Measurements from ENCODE around the gene BCL2.

Gene BCL2

DNA sequence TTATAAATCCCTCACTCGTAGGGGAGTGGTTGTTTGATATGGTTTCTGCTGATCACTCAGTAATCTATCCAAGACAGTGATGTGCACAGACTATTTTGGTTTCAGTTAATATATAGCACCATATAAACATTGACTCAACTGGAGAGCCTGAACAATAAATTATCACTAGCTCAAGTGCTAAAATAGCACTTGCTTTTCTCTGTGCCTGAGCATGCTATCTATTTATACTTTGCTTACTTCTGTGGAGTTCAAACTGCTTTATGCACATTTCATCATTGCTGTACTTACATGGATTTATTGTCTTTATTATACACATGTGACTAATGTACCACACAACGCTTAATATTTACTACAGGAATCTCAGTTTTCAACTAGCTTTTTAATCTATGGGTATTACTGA, 133.6 kb downstream of the BCL2 start:
- Histone ChIP-seq H3K27me3 (ENCODE audit: control insufficient read depth, insufficient read depth, low read length) (no peaks in the 10 kb centered on the region), H3K36me3 (ENCODE audit: control insufficient read depth, insufficient read depth, low read length) (no peaks in the 10 kb centered on the region), H3K4me3 (ENCODE audit: low read depth, low read length) (no peak overlapping the region), H3K9ac (ENCODE audit: low read depth, low read length) (no peak overlapping the region), H3K4me1 (ENCODE audit: control insufficient read depth, insufficient read depth, low read length) (no peaks in the 10 kb centered on the region), H3K9me3 (ENCODE audit: control insufficient read depth, insufficient read depth, low read length) (no peaks in the 10 kb centered on the region)

DNA sequence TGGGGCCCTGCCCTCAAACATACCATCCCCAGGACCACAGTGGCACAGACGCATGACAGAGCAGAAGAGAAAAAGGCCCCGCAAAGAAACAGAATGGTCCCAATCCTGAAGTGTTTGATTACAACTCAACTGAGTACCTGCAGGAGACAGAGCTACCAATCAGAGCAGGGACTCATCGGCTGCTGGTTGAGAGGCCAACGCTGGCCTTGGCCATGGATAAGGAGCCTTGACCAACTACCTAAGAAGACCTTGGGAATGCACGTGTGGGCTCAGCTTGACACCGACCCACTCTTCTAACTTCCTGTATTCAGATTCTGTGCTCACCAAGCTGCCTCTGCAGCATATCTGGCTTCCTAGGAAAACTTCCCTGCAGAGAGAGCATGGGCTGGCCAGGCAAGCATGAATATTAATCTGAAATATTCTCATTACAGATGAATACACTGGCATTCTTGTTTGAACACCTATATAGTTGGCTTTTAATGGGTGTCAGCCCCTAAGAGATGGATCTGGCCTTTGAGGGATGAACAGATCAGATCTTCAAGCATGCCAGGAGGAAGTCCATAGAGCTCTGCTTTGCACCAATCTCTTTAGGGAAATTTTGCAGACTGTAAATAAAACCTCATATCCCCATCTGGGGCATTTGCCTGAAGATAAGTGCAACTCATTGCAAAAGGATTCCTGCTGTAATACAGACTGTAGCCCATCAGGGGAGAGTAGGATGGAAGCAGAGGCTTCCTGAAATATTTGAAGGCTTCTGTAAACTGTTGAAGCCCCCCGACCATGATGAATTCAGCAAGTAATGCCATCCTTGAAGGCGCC, 135.4 kb downstream of the BCL2 start:
- no peaks in the 10 kb centered on the region for H3K36me3 ChIP-seq (ENCODE audit: control insufficient read depth, insufficient read depth, low read length)
- H3K27me3 ChIP-seq (ENCODE audit: control insufficient read depth, insufficient read depth, low read length) = no peaks in the 10 kb centered on the region
- H3K9me3 ChIP-seq (ENCODE audit: control insufficient read depth, insufficient read depth, low read length) = no peaks in the 10 kb centered on the region
- H3K9ac ChIP-seq (ENCODE audit: low read depth, low read length) = no peak overlapping the region
- no peaks in the 10 kb centered on the region for H3K4me1 ChIP-seq (ENCODE audit: control insufficient read depth, insufficient read depth, low read length)
- no peak overlapping the region for H3K4me3 ChIP-seq (ENCODE audit: low read depth, low read length)

DNA sequence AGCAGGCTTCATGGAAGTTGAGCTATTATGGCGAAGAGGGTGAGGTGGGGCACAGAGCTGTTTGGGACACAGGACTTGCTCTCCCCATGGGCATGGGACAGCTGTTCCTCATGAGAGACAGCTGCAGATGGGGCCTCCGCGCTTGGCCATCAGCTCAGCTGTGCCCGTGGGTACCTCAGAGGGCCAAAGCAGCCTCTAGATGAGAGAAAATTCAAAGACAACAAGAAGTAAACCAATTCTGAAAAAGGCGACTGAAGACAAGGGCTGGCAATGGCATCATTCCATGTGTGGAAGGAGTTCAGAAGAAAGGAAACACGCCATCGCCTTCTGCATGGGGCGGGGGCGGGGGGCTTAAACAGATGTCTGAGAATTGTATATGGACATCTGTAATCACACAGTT, 136.2 kb downstream of the BCL2 start:
- Histone ChIP-seq H3K9me3 (ENCODE audit: control insufficient read depth, insufficient read depth, low read length) (no peaks in the 10 kb centered on the region), H3K4me1 (ENCODE audit: control insufficient read depth, insufficient read depth, low read length) (no peaks in the 10 kb centered on the region), H3K9ac (ENCODE audit: low read depth, low read length) (no peak overlapping the region), H3K36me3 (ENCODE audit: control insufficient read depth, insufficient read depth, low read length) (no peaks in the 10 kb centered on the region), H3K27me3 (ENCODE audit: control insufficient read depth, insufficient read depth, low read length) (no peaks in the 10 kb centered on the region), H3K4me3 (ENCODE audit: low read depth, low read length) (no peak overlapping the region)

DNA sequence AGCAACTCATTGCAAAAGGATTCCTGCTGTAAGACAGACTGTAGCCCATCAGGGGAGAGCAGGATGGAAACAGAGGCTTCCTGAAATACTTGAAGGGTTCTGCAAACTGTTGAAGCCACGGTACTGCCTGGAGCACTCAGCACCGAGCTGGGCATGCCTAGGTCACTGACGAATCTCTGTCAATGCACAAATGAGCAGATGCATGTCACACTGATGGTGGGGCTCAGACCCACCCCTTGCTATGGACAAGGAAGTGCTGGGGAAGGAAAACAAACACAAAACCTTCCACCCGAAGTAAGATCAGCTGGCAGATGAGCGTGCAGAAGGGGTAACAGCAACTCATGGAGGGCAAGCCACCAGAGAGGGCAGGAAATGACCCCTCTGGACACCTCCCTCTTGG, 136.7 kb downstream of the BCL2 start:
- Histone ChIP-seq H3K4me3 (ENCODE audit: low read depth, low read length) (no peak overlapping the region), H3K27me3 (ENCODE audit: control insufficient read depth, insufficient read depth, low read length) (no peaks in the 10 kb centered on the region), H3K36me3 (ENCODE audit: control insufficient read depth, insufficient read depth, low read length) (no peaks in the 10 kb centered on the region), H3K4me1 (ENCODE audit: control insufficient read depth, insufficient read depth, low read length) (no peaks in the 10 kb centered on the region), H3K9ac (ENCODE audit: low read depth, low read length) (no peak overlapping the region), H3K9me3 (ENCODE audit: control insufficient read depth, insufficient read depth, low read length) (no peaks in the 10 kb centered on the region)

DNA sequence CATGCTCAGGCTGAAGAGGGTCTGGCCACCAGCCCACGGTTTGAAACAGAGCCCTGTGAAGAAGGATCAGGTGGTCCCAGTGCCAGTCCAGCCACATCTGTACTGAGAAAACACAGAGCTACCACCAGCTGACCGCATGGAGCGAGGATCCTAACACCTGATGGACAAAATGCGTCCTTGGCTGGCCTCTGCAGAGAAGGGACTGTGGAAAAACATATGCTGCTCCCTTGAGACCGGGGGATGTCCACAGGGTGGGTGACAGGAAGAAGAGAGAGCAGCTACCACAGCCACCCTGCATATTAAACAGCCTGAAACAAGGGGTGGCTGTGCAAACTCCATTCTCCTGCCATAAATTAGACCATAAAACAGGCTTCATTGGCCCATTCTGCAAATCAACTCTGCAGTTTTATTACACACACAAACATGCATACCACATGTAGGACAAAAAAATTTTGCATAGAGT, 137.2 kb downstream of the BCL2 start:
- Histone ChIP-seq H3K36me3 (ENCODE audit: control insufficient read depth, insufficient read depth, low read length) (no peaks in the 10 kb centered on the region), H3K9me3 (ENCODE audit: control insufficient read depth, insufficient read depth, low read length) (no peaks in the 10 kb centered on the region), H3K9ac (ENCODE audit: low read depth, low read length) (no peak overlapping the region), H3K4me3 (ENCODE audit: low read depth, low read length) (no peak overlapping the region), H3K4me1 (ENCODE audit: control insufficient read depth, insufficient read depth, low read length) (no peaks in the 10 kb centered on the region), H3K27me3 (ENCODE audit: control insufficient read depth, insufficient read depth, low read length) (no peaks in the 10 kb centered on the region)

- Histone ChIP-seq H3K36me3 (ENCODE audit: control insufficient read depth, insufficient read depth, low read length) (no peaks in the 10 kb centered on the region), H3K4me3 (ENCODE audit: low read depth, low read length) (no peak overlapping the region), H3K4me1 (ENCODE audit: control insufficient read depth, insufficient read depth, low read length) (no peaks in the 10 kb centered on the region), H3K9me3 (ENCODE audit: control insufficient read depth, insufficient read depth, low read length) (no peaks in the 10 kb centered on the region), H3K9ac (ENCODE audit: low read depth, low read length) (no peak overlapping the region), H3K27me3 (ENCODE audit: control insufficient read depth, insufficient read depth, low read length) (no peaks in the 10 kb centered on the region)
Measured at GRCh38 chr18:63181706-63182309, 137.8 kb downstream of the BCL2 start.

DNA sequence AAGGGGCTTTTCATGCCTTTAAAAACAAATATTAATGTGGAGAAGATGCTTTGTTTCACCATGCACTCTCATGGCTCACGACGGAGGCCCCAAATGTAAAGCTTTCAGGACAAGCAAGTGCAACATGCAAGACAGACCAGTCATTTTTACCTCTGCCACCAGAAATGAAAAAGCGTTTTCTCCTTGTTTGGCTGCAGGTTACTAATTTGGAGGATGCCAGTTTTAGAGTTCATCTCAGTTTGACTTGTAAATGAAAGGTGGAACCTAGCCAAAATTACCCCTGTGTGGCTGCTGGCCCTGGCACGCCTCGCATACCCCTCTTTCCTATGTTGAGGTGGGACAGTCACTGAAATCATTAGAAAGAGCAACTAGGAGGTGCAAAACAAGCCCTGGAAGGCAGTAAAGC, 138.6 kb downstream of the BCL2 start:
- no peaks in the 10 kb centered on the region for H3K36me3 ChIP-seq (ENCODE audit: control insufficient read depth, insufficient read depth, low read length)
- no peak overlapping the region for H3K4me3 ChIP-seq (ENCODE audit: low read depth, low read length)
- H3K4me1 ChIP-seq (ENCODE audit: control insufficient read depth, insufficient read depth, low read length) = no peaks in the 10 kb centered on the region
- H3K27me3 ChIP-seq (ENCODE audit: control insufficient read depth, insufficient read depth, low read length) = no peaks in the 10 kb centered on the region
- H3K9ac ChIP-seq (ENCODE audit: low read depth, low read length) = no peak overlapping the region
- H3K9me3 ChIP-seq (ENCODE audit: control insufficient read depth, insufficient read depth, low read length) = no peaks in the 10 kb centered on the region

DNA sequence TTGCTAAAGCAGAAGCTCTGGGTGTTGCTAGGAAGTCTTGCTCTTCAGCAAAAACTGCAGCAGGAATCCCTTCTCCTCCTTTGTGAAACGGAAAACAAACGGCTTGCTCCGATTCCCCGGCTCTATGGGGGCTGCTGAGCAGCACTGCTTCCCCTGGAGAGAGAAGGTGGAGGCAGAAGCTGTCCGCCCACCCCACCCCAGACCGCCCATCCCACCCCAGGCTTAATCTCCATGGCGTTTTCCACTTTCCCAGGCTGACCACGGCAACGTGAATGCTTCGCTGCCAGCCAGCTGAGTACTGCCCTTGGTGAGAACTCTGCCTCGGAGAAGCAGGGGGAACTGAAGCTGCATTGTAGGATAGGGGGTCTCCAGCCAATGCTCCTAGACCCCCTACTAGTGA, 139.2 kb downstream of the BCL2 start:
- no peak overlapping the region for H3K9ac ChIP-seq (ENCODE audit: low read depth, low read length)
- H3K27me3 ChIP-seq (ENCODE audit: control insufficient read depth, insufficient read depth, low read length) = no peaks in the 10 kb centered on the region
- no peaks in the 10 kb centered on the region for H3K9me3 ChIP-seq (ENCODE audit: control insufficient read depth, insufficient read depth, low read length)
- H3K36me3 ChIP-seq (ENCODE audit: control insufficient read depth, insufficient read depth, low read length) = no peaks in the 10 kb centered on the region
- H3K4me3 ChIP-seq (ENCODE audit: low read depth, low read length) = no peak overlapping the region
- no peaks in the 10 kb centered on the region for H3K4me1 ChIP-seq (ENCODE audit: control insufficient read depth, insufficient read depth, low read length)

DNA sequence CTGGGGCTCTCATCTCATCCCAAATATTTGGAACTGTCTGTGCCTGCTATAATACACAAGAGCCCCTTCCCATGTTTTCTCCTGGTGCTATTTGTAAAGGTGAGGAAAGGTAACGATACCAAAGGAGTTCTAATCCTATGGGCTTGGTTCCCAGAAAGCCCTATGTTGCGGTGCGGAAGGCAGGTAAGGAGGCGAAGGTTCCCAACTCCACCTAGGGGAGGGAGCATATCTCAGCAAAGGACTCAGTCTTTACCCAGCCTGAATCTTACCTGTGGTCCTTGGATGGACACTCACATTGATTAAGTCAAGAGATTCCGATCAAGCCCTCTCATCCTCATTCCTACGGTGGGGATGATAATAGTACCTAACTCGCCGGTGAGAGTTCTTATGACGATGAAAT, 140.1 kb downstream of the BCL2 start:
- H3K9ac ChIP-seq (ENCODE audit: low read depth, low read length) = no peak overlapping the region
- no peaks in the 10 kb centered on the region for H3K27me3 ChIP-seq (ENCODE audit: control insufficient read depth, insufficient read depth, low read length)
- no peaks in the 10 kb centered on the region for H3K9me3 ChIP-seq (ENCODE audit: control insufficient read depth, insufficient read depth, low read length)
- no peak overlapping the region for H3K4me3 ChIP-seq (ENCODE audit: low read depth, low read length)
- no peaks in the 10 kb centered on the region for H3K4me1 ChIP-seq (ENCODE audit: control insufficient read depth, insufficient read depth, low read length)
- H3K36me3 ChIP-seq (ENCODE audit: control insufficient read depth, insufficient read depth, low read length) = no peaks in the 10 kb centered on the region

DNA sequence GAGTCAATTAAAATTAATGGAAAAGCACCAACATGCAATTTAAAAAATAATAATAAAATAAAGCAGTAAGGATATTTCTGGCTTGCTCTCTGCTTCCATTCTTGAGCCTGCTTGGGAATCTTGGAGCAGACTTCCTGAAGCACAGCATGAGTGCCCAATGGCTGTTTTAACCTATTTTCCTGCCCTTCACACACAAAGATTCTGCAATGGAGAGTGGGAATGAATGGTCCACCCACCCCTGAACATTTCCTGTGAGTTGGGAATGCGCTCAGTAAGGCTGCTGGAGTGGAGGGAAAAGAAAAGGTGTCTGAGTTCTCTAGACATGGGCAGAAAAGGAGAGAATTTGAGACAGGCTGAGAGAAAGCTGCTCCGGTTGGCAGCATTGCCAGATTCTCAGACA, 140.6 kb downstream of the BCL2 start:
- H3K27me3 ChIP-seq (ENCODE audit: control insufficient read depth, insufficient read depth, low read length) = no peaks in the 10 kb centered on the region
- H3K4me1 ChIP-seq (ENCODE audit: control insufficient read depth, insufficient read depth, low read length) = no peaks in the 10 kb centered on the region
- H3K9ac ChIP-seq (ENCODE audit: low read depth, low read length) = no peak overlapping the region
- no peak overlapping the region for H3K4me3 ChIP-seq (ENCODE audit: low read depth, low read length)
- H3K36me3 ChIP-seq (ENCODE audit: control insufficient read depth, insufficient read depth, low read length) = no peaks in the 10 kb centered on the region
- H3K9me3 ChIP-seq (ENCODE audit: control insufficient read depth, insufficient read depth, low read length) = no peaks in the 10 kb centered on the region

DNA sequence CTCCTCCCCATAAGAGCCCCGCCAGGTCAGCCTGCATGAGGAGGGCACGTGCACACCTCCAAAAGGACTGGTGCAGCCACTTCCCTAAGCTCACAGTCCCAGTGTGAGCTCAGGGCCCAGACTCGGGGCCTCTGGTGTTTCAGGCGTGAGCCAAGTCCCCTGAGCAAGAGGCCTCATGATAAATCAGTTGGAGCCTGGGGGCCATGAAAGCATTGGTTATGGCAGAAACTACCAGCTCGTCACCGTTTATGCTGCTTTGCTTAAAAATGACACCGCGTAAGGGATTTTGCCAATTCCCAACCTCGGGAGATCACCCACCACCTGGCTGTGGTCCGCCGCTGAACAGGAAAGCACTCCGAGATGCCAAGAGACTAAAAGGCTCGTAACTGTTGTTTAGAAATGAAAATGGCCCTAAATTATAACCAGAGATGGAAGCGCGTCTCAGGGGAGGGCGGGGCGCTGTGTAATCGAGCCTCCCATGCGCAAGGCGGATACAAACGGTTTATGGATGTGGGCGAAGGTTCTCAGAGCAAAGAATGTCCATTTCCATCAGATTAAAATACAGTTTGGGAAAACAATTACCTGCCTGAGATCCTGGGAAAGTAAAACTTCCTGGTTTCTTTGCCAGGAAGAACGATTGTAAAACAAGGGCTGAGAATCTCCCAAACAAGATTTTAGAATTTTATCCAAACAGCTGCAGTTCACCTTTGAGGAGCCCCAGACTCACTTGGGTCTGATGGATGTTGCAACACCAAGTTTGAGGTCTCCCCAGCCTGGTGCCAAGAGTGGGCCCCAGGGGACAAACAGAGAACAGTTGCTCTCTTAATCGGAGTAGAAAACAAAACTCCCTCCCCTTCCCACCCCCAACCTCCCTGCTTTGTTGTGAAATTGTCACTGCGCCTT, 141.4 kb downstream of the BCL2 start:
- H3K9ac ChIP-seq (ENCODE audit: low read depth, low read length) = no peak overlapping the region
- H3K9me3 ChIP-seq (ENCODE audit: control insufficient read depth, insufficient read depth, low read length) = no peaks in the 10 kb centered on the region
- no peaks in the 10 kb centered on the region for H3K27me3 ChIP-seq (ENCODE audit: control insufficient read depth, insufficient read depth, low read length)
- H3K4me1 ChIP-seq (ENCODE audit: control insufficient read depth, insufficient read depth, low read length) = no peaks in the 10 kb centered on the region
- H3K4me3 ChIP-seq (ENCODE audit: low read depth, low read length) = no peak overlapping the region
- H3K36me3 ChIP-seq (ENCODE audit: control insufficient read depth, insufficient read depth, low read length) = no peaks in the 10 kb centered on the region
